H1 (cell line): ENCODE results near the gene COL20A1. TPM values are rescaled to one million over a fixed set of nuclear protein-coding genes. Genes with fewer than 3 reads are reported as not detected.

Experiments
- CTCF ChIA-PET: fragments of 300-600 bp; sonication (Branson Sonifier 250); formaldehyde crosslinking; loops from one replicate; lab custom pipeline; 2021; ENCODE audit not compliant: partially characterized antibody; lab: Charles Lee
- POLR2A ChIA-PET: fragments of 300-600 bp; sonication (Branson Sonifier 250); formaldehyde crosslinking; loops from one replicate; lab custom pipeline; 2021; ENCODE audit warnings: inconsistent platforms; ENCODE audit not compliant: partially characterized antibody; lab: Charles Lee
- DNase-seq, 2 experiments: peaks; one replicate each; pipeline versions ENCODE4 v3.0.0 to v3.0.0-alpha.2; 2010 to 2022; ENCODE audit warnings: low spot score in 2 of 2, low read depth in 1 of 2, mixed read lengths in 1 of 2
- FAIRE-seq: peaks from 2 replicates; lab custom pipeline; 2011; peaks lifted over from hg19 to GRCh38; lab: Jason Lieb, UNC
- H2AFZ ChIP-seq: 2 replicates; pipeline ENCODE4 v1.8.1; 2012; ENCODE audit warnings: low read length, inconsistent platforms
- H2AK5ac ChIP-seq: 2 replicates; pipeline ENCODE4 v1.6.1; 2013; ENCODE audit warnings: low read depth, low read length
- H2BK120ac ChIP-seq: replicated peaks from 2 replicates; pipeline ENCODE3; 2013; ENCODE audit warnings: low read depth, low read length, inconsistent platforms
- H2BK12ac ChIP-seq: 2 replicates; pipeline ENCODE4 v1.6.1; 2013; ENCODE audit warnings: low read depth, low read length
- H2BK15ac ChIP-seq: 2 replicates; pipeline ENCODE4 v1.6.1; 2013; ENCODE audit warnings: low read length
- H2BK20ac ChIP-seq: 2 replicates; pipeline ENCODE4 v1.6.1; 2013; ENCODE audit warnings: low read length
- H2BK5ac ChIP-seq: 2 replicates; pipeline ENCODE4 v1.6.1; 2013; ENCODE audit warnings: low read depth, low read length
- H3K14ac ChIP-seq: 2 replicates; pipeline ENCODE4 v1.6.1; 2013; ENCODE audit warnings: inconsistent platforms; ENCODE audit not compliant: insufficient read length
- H3K18ac ChIP-seq: 2 replicates; pipeline ENCODE4 v1.6.1; 2013; ENCODE audit warnings: low read length; ENCODE audit errors: extremely low read depth
- H3K23ac ChIP-seq: 2 replicates; pipeline ENCODE4 v1.6.1; 2013; ENCODE audit warnings: inconsistent platforms; ENCODE audit not compliant: insufficient read length
- H3K23me2 ChIP-seq: 2 replicates; pipeline ENCODE4 v1.6.1; 2013; ENCODE audit warnings: low read depth, low read length
- H3K27ac ChIP-seq: 2 replicates; pipeline ENCODE4 v1.6.1; 2011; ENCODE audit warnings: low read depth, low read length, inconsistent platforms
- H3K27me3 ChIP-seq, 4 experiments: replicated peaks in 1 of 4; 1 replicate in 1 of 4; 2 replicates in 3 of 4; pipeline versions ENCODE4 v1.6.1 to v1.8.1; 2011 to 2013; ENCODE audit warnings: low read length in 3 of 4, mild to moderate bottlenecking in 3 of 4, inconsistent platforms in 2 of 4, mixed read lengths in 2 of 4, moderate library complexity in 1 of 4; ENCODE audit not compliant: control insufficient read depth in 3 of 4, insufficient read depth in 3 of 4; ENCODE audit errors: extremely low read depth in 1 of 4
- H3K36me3 ChIP-seq, 4 experiments: 2 replicates each; pipeline versions ENCODE4 v1.6.1 to v1.8.1; 2011 to 2013; ENCODE audit warnings: mild to moderate bottlenecking in 4 of 4, low read length in 3 of 4, moderate library complexity in 2 of 4, control low read depth in 1 of 4, inconsistent platforms in 1 of 4; ENCODE audit not compliant: insufficient read depth in 4 of 4, control insufficient read depth in 2 of 4
- H3K4ac ChIP-seq: replicated peaks from 2 replicates; pipeline ENCODE3; 2013; ENCODE audit warnings: low read length, low read depth, mixed read lengths, inconsistent platforms; ENCODE audit not compliant: insufficient read length
- H3K4me1 ChIP-seq, 4 experiments: replicated peaks in 1 of 4; 1 replicate in 1 of 4; 2 replicates in 3 of 4; pipeline versions ENCODE4 v1.6.1 to v1.8.1; 2011 to 2013; ENCODE audit warnings: low read length in 3 of 4, inconsistent platforms in 2 of 4, mixed read lengths in 1 of 4; ENCODE audit not compliant: insufficient read depth in 4 of 4, control insufficient read depth in 3 of 4
- H3K4me2 ChIP-seq, 2 experiments: 2 replicates each; pipeline versions ENCODE4 v1.6.1 to v1.8.1; 2011 to 2013; ENCODE audit warnings: low read depth in 2 of 2, low read length in 2 of 2, control low read depth in 1 of 2, inconsistent platforms in 1 of 2, mild to moderate bottlenecking in 1 of 2; ENCODE audit not compliant: insufficient read depth in 1 of 2
- H3K4me3 ChIP-seq, 4 experiments: fragments of 200-600, 300-600 bp in 1 of 4; sonication (generic), shearing (Covaris generic), sonication (Bioruptor Twin) in 1 of 4; 2 replicates each; pipeline versions ENCODE4 v1.5.1 to v1.8.1; 2011 to 2016; ENCODE audit warnings: low read length in 4 of 4, low read depth in 3 of 4, control low read depth in 2 of 4, inconsistent platforms in 2 of 4, mild to moderate bottlenecking in 2 of 4, mixed read lengths in 1 of 4, moderate library complexity in 1 of 4; ENCODE audit not compliant: insufficient read depth in 2 of 4; ENCODE audit errors: extremely low read depth in 1 of 4
- H3K56ac ChIP-seq: replicated peaks from 2 replicates; pipeline ENCODE3; 2013; ENCODE audit warnings: low read depth, mild to moderate bottlenecking, mixed read lengths, low read length, inconsistent platforms; ENCODE audit not compliant: insufficient read length
- H3K79me1 ChIP-seq: 2 replicates; pipeline ENCODE4 v1.6.1; 2013; ENCODE audit warnings: low read depth, low read length, control low read depth
- H3K79me2 ChIP-seq, 2 experiments: 2 replicates each; pipeline versions ENCODE4 v1.6.1 to v1.8.1; 2012 to 2013; ENCODE audit warnings: low read length in 2 of 2, mild to moderate bottlenecking in 2 of 2, inconsistent platforms in 1 of 2; ENCODE audit not compliant: insufficient read depth in 2 of 2, control insufficient read depth in 1 of 2
- H3K9ac ChIP-seq, 4 experiments: replicated peaks in 1 of 4; 1 replicate in 1 of 4; 2 replicates in 3 of 4; pipeline versions ENCODE4 v1.6.1 to v1.8.1; 2011 to 2013; ENCODE audit warnings: low read depth in 3 of 4, low read length in 3 of 4, control low read depth in 2 of 4, mild to moderate bottlenecking in 2 of 4, moderate library complexity in 2 of 4, inconsistent platforms in 1 of 4; ENCODE audit errors: extremely low read depth in 1 of 4
- H3K9me3 ChIP-seq, 2 experiments: 2 replicates each; pipeline versions ENCODE4 v1.6.1 to v1.8.1; 2012 to 2013; ENCODE audit warnings: mild to moderate bottlenecking in 2 of 2, moderate library complexity in 2 of 2, control low read depth in 1 of 2, inconsistent platforms in 1 of 2, low read depth in 1 of 2, low read length in 1 of 2, mixed read lengths in 1 of 2; ENCODE audit not compliant: insufficient read depth in 2 of 2
- H4K20me1 ChIP-seq, 2 experiments: replicated peaks in 1 of 2; 2 replicates each; pipeline versions ENCODE3 to v1.8.1; 2011 to 2013; ENCODE audit warnings: inconsistent platforms in 2 of 2, low read length in 2 of 2, mild to moderate bottlenecking in 1 of 2; ENCODE audit not compliant: insufficient read depth in 2 of 2, control insufficient read depth in 1 of 2
- H4K5ac ChIP-seq: 2 replicates; pipeline ENCODE4 v1.6.1; 2013; ENCODE audit warnings: low read length, low read depth, mixed read lengths, inconsistent platforms; ENCODE audit not compliant: insufficient read length
- H4K8ac ChIP-seq: 2 replicates; pipeline ENCODE4 v1.8.0; 2013; ENCODE audit warnings: mild to moderate bottlenecking, moderate library complexity, low read length, inconsistent platforms; ENCODE audit not compliant: insufficient read depth; ENCODE audit errors: extremely low read depth
- H4K91ac ChIP-seq: replicated peaks from 2 replicates; pipeline ENCODE3; 2013; ENCODE audit warnings: low read length, mixed read lengths, inconsistent platforms; ENCODE audit not compliant: insufficient read length
- SAP30 ChIP-seq: fragments of 300-600 bp; sonication (generic); IDR thresholded peaks from 2 replicates; pipeline ENCODE4 v1.7.1; 2012; ENCODE audit warnings: low read length, moderate library complexity, mild to moderate bottlenecking, inconsistent platforms; ENCODE audit not compliant: insufficient read depth, insufficient replicate concordance
- YY1 ChIP-seq: IDR thresholded peaks from 2 replicates; pipeline ENCODE4 v1.6.1; 2011; ENCODE audit warnings: low read depth, mild to moderate bottlenecking, low read length
- WGBS, 2 experiments: shearing (Covaris generic) in 1 of 2; methylation state at CpG; one replicate each; pipeline versions ENCODE4 v1.1.6 to v1.1.7; 2013 to 2015; ENCODE audit warnings: low lambda C conversion rate in 2 of 2, mixed read lengths in 2 of 2, inconsistent platforms in 1 of 2, low coverage in 1 of 2, missing lambda C conversion rate in 1 of 2; ENCODE audit not compliant: insufficient replicate concordance in 2 of 2, insufficient coverage in 1 of 2, insufficient read length in 1 of 2; ENCODE audit errors: extremely low coverage in 1 of 2, missing lambda C conversion rate in 1 of 2; 5-methylcytosine and 5-hydroxymethylcytosine counted together
- polyA plus RNA-seq, 7 experiments: library from polyadenylated mRNA; depleted of rRNA in 3 of 7; stranded (reverse) in 5 of 7; unstranded in 2 of 7; fragments of >200 nt in 5 of 7; fragments of 200-250 nt in 2 of 7; gene quantifications; 1 replicate in 5 of 7; 2 replicates in 1 of 7; 4 replicates in 1 of 7; pipeline versions ENCODE4 v1.2.1 to v1.2.3, GENCODE V29; 2011 to 2013; ENCODE audit warnings: missing spikeins in 2 of 7, mixed read lengths in 2 of 7
- total RNA-seq: library from RNA; stranded (reverse); fragmentation: NEBNext Ultra II Directional; extraction: Animal tissue kit (Norgen Biotek cat#: 25700); gene quantifications from 2 replicates; pipeline ENCODE4 v1.2.1, GENCODE V29; 2021

The COL20A1 gene
- total and polyA plus RNA-seq, 2 of the 8 experiments (the other 6 are each of a cell fraction or from before 2014, with no cell fraction given): 0.19 to 0.21 TPM

DNA sequence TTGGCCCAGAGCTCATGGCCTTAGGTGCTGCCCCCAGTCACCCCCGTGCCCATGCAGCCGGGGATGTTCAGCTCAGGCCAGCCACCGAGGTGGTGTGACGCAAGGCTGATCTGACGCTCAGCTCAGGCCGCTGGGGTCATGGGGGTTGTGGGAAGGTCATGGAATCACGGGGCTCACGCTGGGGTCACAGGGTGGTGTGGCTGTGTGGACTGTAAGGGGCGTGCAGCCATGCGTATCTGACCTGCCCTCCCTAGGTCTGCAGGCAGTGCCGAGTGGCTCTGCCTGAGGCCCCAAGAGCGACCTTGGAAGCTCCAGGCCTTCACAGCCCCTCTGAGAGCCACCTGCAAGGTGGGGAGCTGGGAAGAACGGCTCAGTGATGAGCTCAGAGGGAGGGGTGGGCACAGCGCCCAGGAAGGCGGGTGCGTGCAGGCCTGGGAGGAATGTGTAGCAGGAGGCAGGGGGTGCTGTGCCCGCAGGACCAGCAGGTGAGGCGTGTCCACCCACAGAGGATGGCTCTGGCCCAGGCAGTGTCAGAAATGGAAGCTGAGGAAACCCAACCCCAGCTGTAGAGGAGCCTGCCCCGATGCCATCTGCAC, 40.4 kb downstream of the COL20A1 start:
- DNase-seq (no peak), FAIRE-seq (no peak)
- H3K4me2 ChIP-seq: no peak overlapping the region
- H3K4ac ChIP-seq: no peak overlapping the region
- no peak overlapping the region for H2BK120ac ChIP-seq
- no peak overlapping the region for H2BK15ac ChIP-seq
- no peak overlapping the region for H2BK5ac ChIP-seq
- no peak overlapping the region for H3K18ac ChIP-seq
- H2AK5ac ChIP-seq: no peak overlapping the region
- peaks cover 10 to 20% of the 10 kb centered on the region in 2 experiments for H3K9me3 ChIP-seq
- no peak overlapping the region for H3K27ac ChIP-seq
- H3K27me3 ChIP-seq: peaks cover 0 to 5% (median 0%) of the 10 kb centered on the region in 4 experiments; a peak in 3 of 7 replicates
- ChIA-PET POLR2A (no interaction called here), CTCF (interaction anchor here (0.9 to 2.2 kb wide), 9 partner anchors 11 to 110 kb away, joined by 3 to 9 read pairs (median 4); no protein-coding TSS in a partner anchor)
- no peak overlapping the region for H3K4me3 ChIP-seq
- no peak overlapping the region for H4K91ac ChIP-seq
- no peak overlapping the region for H3K14ac ChIP-seq
- no peak overlapping the region for H3K56ac ChIP-seq
- 88% methylated on average over 19 of the region's 19 CpGs; no CpG with 5 or more reads in 1 of the 2 experiments for WGBS, 2 experiments
- no peak overlapping the region for H3K9ac ChIP-seq
- 0 out of 2 replicates have a peak, but pooled peaks cover 2% of the 10 kb centered on the region for H3K79me1 ChIP-seq
- H2AFZ ChIP-seq: no peak overlapping the region
- no peak overlapping the region for H4K5ac ChIP-seq
- H3K36me3 ChIP-seq: no peaks in the 10 kb centered on the region
- H2BK12ac ChIP-seq: no peak overlapping the region
- H2BK20ac ChIP-seq: no peak overlapping the region
- TF ChIP-seq SAP30 (no peak), YY1 (no peak)
- no peak overlapping the region; the same call in 1 of the 2 replicates for H4K8ac ChIP-seq
- H4K20me1 ChIP-seq: peaks cover 0 to 3% of the 10 kb centered on the region in 2 experiments
- no peaks in the 10 kb centered on the region for H3K79me2 ChIP-seq
- peaks cover 0 to 5% (median 1%) of the 10 kb centered on the region in 4 experiments; a peak in 3 of 7 replicates for H3K4me1 ChIP-seq
- H3K23ac ChIP-seq: no peak overlapping the region
- no peaks in the 10 kb centered on the region for H3K23me2 ChIP-seq
